GM12878 (cell line): ENCODE measurements around the gene PC. TPM values are rescaled to one million over a fixed set of nuclear protein-coding genes. Genes with fewer than 3 reads are reported as not detected.

Experiments
- ATAC-seq: fragments of 200-7000 bp; cut with Tn5 transposase; 3 replicates; pipeline ENCODE4 v1.9.1; 2020; ENCODE audit warnings: mild to moderate bottlenecking, moderate library complexity
- BruUV-seq: library from RNA; stranded (reverse); fragments of 400-500 nt; replicated peaks from 2 replicates; lab custom pipeline; 2021; lab: Mats Ljungman, UMichigan
- CTCF ChIA-PET: fragments of 300-600 bp; sonication (Branson Sonifier 250); formaldehyde crosslinking; extraction: SDS; loops from one replicate; lab custom pipeline; 2021; ENCODE audit warnings: inconsistent platforms; lab: Yijun Ruan, JAX
- POLR2A ChIA-PET: fragments of 350-600 bp; formaldehyde crosslinking; extraction: SDS; loops from one replicate; lab custom pipeline; 2021; ENCODE audit warnings: inconsistent platforms; lab: Charles Lee
- RAD21 ChIA-PET: fragments of 300-600 bp; sonication (Branson Sonifier 250); formaldehyde crosslinking; loops from one replicate; lab custom pipeline; 2023; ENCODE audit warnings: antibody characterized with exemption; ENCODE audit not compliant: unreplicated experiment; lab: Charles Lee
- SMC1A ChIA-PET: fragments of 300-600 bp; sonication (Branson Sonifier 250); formaldehyde crosslinking; loops from one replicate; lab custom pipeline; 2023; ENCODE audit not compliant: unreplicated experiment, uncharacterized antibody; lab: Charles Lee
- DNase-seq: peaks from one replicate; pipeline ENCODE4 v3.0.0-alpha.2; 2011; ENCODE audit warnings: low read depth, low spot score
- FAIRE-seq: peaks from 3 replicates; lab custom pipeline; 2011; peaks lifted over from hg19 to GRCh38; lab: Jason Lieb, UNC
- H2AFZ ChIP-seq: 2 replicates; pipeline ENCODE4 v1.6.0; 2011; ENCODE audit warnings: low read depth, low read length, control low read depth; ENCODE audit not compliant: control insufficient read depth
- H3K27ac ChIP-seq: 2 replicates; pipeline ENCODE4 v1.5.1; 2011; ENCODE audit warnings: control low read depth; ENCODE audit not compliant: control insufficient read depth, insufficient read depth
- H3K27me3 ChIP-seq, 2 experiments: replicated peaks in 1 of 2; 2 replicates each; pipeline versions ENCODE4 v1.6.0 to v1.6.1; 2011; ENCODE audit warnings: low read length in 1 of 2; ENCODE audit not compliant: control insufficient read depth in 2 of 2, insufficient read depth in 2 of 2
- H3K36me3 ChIP-seq, 2 experiments: 2 replicates each; pipeline ENCODE4 v1.5.1; 2011; ENCODE audit warnings: low read length in 1 of 2; ENCODE audit not compliant: control insufficient read depth in 2 of 2, insufficient read depth in 2 of 2
- H3K4me1 ChIP-seq: 2 replicates; pipeline ENCODE4 v1.6.1; 2011; ENCODE audit warnings: mild to moderate bottlenecking, low read length, moderate library complexity, mixed read lengths; ENCODE audit not compliant: control insufficient read depth, insufficient read depth
- H3K4me2 ChIP-seq: 2 replicates; pipeline ENCODE4 v1.6.0; 2011; ENCODE audit warnings: control low read depth; ENCODE audit not compliant: control insufficient read depth, insufficient read depth
- H3K4me3 ChIP-seq: fragments of 200-600 bp; sonication (generic); 2 replicates; pipeline ENCODE4 v1.5.1; 2016
- H3K79me2 ChIP-seq: 2 replicates; pipeline ENCODE4 v1.6.0; 2011; ENCODE audit warnings: low read length; ENCODE audit not compliant: control insufficient read depth, insufficient read depth
- H3K9ac ChIP-seq: 2 replicates; pipeline ENCODE4 v1.8.0; 2011; ENCODE audit warnings: low read length, control low read depth, mixed read lengths; ENCODE audit not compliant: control insufficient read depth, insufficient read depth
- H3K9me3 ChIP-seq: replicated peaks from 3 replicates; pipeline ENCODE4 v1.5.1; 2011; ENCODE audit warnings: mild to moderate bottlenecking, low read length; ENCODE audit not compliant: control insufficient read depth, insufficient read depth
- H4K20me1 ChIP-seq: 2 replicates; pipeline ENCODE4 v1.6.0; 2011; ENCODE audit not compliant: control insufficient read depth, insufficient read depth
- BCL3 ChIP-seq: IDR thresholded peaks from 2 replicates; pipeline ENCODE4 v1.6.1; 2011; ENCODE audit warnings: borderline replicate concordance, low read depth, mild to moderate bottlenecking, moderate library complexity, low read length; ENCODE audit not compliant: insufficient read depth, poor library complexity, severe bottlenecking
- CTCF ChIP-seq, 3 experiments: IDR thresholded peaks in 2 of 3; conservative IDR thresholded peaks in 1 of 3; 2 replicates each; pipeline ENCODE4 v1.5.1; 2011; ENCODE audit warnings: low read depth in 3 of 3, low read length in 3 of 3, mild to moderate bottlenecking in 3 of 3, control low read depth in 2 of 3, moderate library complexity in 2 of 3, inconsistent platforms in 1 of 3, mixed read lengths in 1 of 3; ENCODE audit not compliant: control insufficient read depth in 2 of 3, insufficient read depth in 1 of 3; ENCODE audit errors: extremely low read depth in 1 of 3
- KAT2A ChIP-seq: conservative IDR thresholded peaks from 2 replicates; pipeline ENCODE4 v1.6.1; 2011; ENCODE audit warnings: low read depth, low read length; ENCODE audit not compliant: control insufficient read depth
- NKRF ChIP-seq: fragments of 450-650 bp; conservative IDR thresholded peaks from 2 replicates; pipeline ENCODE4 v1.6.1; 2017; ENCODE audit warnings: mild to moderate bottlenecking, moderate library complexity
- RBBP5 ChIP-seq: fragments of 200-600 bp; sonication (generic); conservative IDR thresholded peaks from 2 replicates; pipeline ENCODE4 v1.6.1; 2016
- SIN3A ChIP-seq: IDR thresholded peaks from 2 replicates; pipeline ENCODE4 v1.6.1; 2012; ENCODE audit warnings: low read depth, low read length, improper control_type of control experiment
- SMAD5 ChIP-seq: IDR thresholded peaks from 2 replicates; pipeline ENCODE4 v1.6.1; 2016; ENCODE audit warnings: antibody characterized with exemption, low read depth
- TCF3 ChIP-seq: IDR thresholded peaks from 2 replicates; pipeline ENCODE4 v1.6.1; 2012; ENCODE audit warnings: low read depth, mild to moderate bottlenecking, low read length, borderline replicate concordance; ENCODE audit not compliant: insufficient read depth
- USF1 ChIP-seq: IDR thresholded peaks from 2 replicates; pipeline ENCODE4 v1.6.1; 2011; ENCODE audit warnings: borderline replicate concordance, low read depth, mild to moderate bottlenecking, moderate library complexity, mixed read lengths, low read length; ENCODE audit not compliant: insufficient read depth; ENCODE audit errors: extremely low read length
- YBX1 ChIP-seq: fragments of 450-650 bp; IDR thresholded peaks from 2 replicates; pipeline ENCODE4 v1.6.1; 2016; ENCODE audit warnings: antibody characterized with exemption
- ZNF24 ChIP-seq: fragments of 450-650 bp; IDR thresholded peaks from 2 replicates; pipeline ENCODE4 v1.6.1; 2017; ENCODE audit warnings: antibody characterized with exemption, mild to moderate bottlenecking
- WGBS: methylation state at CpG from one replicate; pipeline ENCODE4 v1.1.6; 2016; ENCODE audit warnings: low lambda C conversion rate; ENCODE audit not compliant: insufficient replicate concordance, insufficient coverage; ENCODE audit errors: missing lambda C conversion rate; 5-methylcytosine and 5-hydroxymethylcytosine counted together
- in situ Hi-C: fragments of 300-500 bp; cut with MboI; formaldehyde crosslinking; loops from 9 replicates; pipeline ENCODE4 v1.14.3; 2018; ENCODE audit warnings: mixed read lengths
- intact Hi-C: fragments of 100-400 bp; cut with micrococcal nuclease; formaldehyde crosslinking; loops from one replicate; pipeline ENCODE4 v1.14.2; 2022; ENCODE audit not compliant: unreplicated experiment
- polyA plus RNA-seq, 11 experiments: library from polyadenylated mRNA; depleted of rRNA in 4 of 11; unstranded in 6 of 11; stranded (reverse) in 5 of 11; fragments of >200 nt; fragmentation: Nextera tagmentation in 4 of 11; fragmentation: Illumina TruSeq in 1 of 11; extraction: Ambion mirVana in 4 of 11; extraction: Trizol in 1 of 11; gene quantifications; 1 replicate in 1 of 11; 2 replicates in 10 of 11; pipeline versions ENCODE4 v1.2.1 to v1.2.3, GENCODE V29; 2011 to 2016; ENCODE audit warnings: inconsistent platforms in 2 of 11, missing spikeins in 2 of 11, low read depth in 1 of 11
- total RNA-seq, 4 experiments: library from RNA; depleted of rRNA in 3 of 4; stranded (reverse); fragments of >200 nt in 3 of 4; fragmentation: Illumina TruSeq in 1 of 4; extraction: Trizol in 1 of 4; gene quantifications; 2 replicates each; pipeline versions ENCODE4 v1.2.1 to v1.2.3, GENCODE V29; 2013 to 2021

The PC gene
- total and polyA plus RNA-seq, 10 of the 15 experiments (the other 5 are each of a cell fraction or from before 2014, with no cell fraction given): 0.22 to 10.3 (median 4.5) TPM

GRCh38 chr11:66966351-66966750, 8.2 kb upstream of the PC start:
- POLR2A ChIA-PET: no interaction called here
- WGBS: 34% methylated on average over 5 of the region's 5 CpGs
- SMC1A ChIA-PET: no interaction called here

GRCh38 chr11:66964495-66964894, 6.3 kb upstream of the PC start:
- ChIA-PET CTCF (no interaction called here), POLR2A (interaction anchor here (0.6 kb wide), 1 partner anchor 263 kb away, joined by 6 read pairs; no protein-coding TSS in a partner anchor)
- BruUV-seq: no TSS peak
- TF ChIP-seq SMAD5 (no peak), SIN3A (no peak), NKRF (no peak), KAT2A (no peak), RBBP5 (no peak), BCL3 (no peak), CTCF (IDR thresholded peaks at IDR 0.05 in 2 of 3, conservative IDR thresholded peaks at IDR 0.05 in 1 of 3; ENCODE audit: control insufficient read depth in 2 of 3, extremely low read depth in 1 of 3, insufficient read depth in 1 of 3, low read depth in 3 of 3, low read length in 3 of 3) (no peak), YBX1 (no peak)

More at GRCh38 chr11:66966351-66966750, 8.2 kb upstream of the PC start:
- Histone ChIP-seq H3K27me3 (no peaks in the 10 kb centered on the region), H3K4me3 (no peak overlapping the region), H3K27ac (no peak overlapping the region), H3K4me2 (no peak overlapping the region), H3K9me3 (no peaks in the 10 kb centered on the region), H4K20me1 (no peaks in the 10 kb centered on the region), H3K79me2 (no peaks in the 10 kb centered on the region), H3K9ac (no peak overlapping the region), H2AFZ (no peak overlapping the region), H3K4me1 (no peaks in the 10 kb centered on the region)
- no peak for FAIRE-seq
- no TSS peak for BruUV-seq
- no peak for ATAC-seq
- DNase-seq: no peak
- ChIA-PET CTCF (interaction anchor here (1.0 kb wide), 1 partner anchor 9 kb away, joined by 3 read pairs; the partner anchor contains the start of gene C11orf86), RAD21 (no interaction called here)
- in situ Hi-C loops: no loop called here
- TF ChIP-seq ZNF24 (no peak), USF1 (no peak), TCF3 (no peak)
- TF ChIP-seq, all 136 proteins: peak for 0
- intact Hi-C loops: no loop called here
- no peaks in the 10 kb centered on the region for H3K36me3 ChIP-seq

More at GRCh38 chr11:66964495-66964894, 6.3 kb upstream of the PC start:
- Histone ChIP-seq H3K27me3 (no peaks in the 10 kb centered on the region), H3K4me3 (no peak overlapping the region), H3K9me3 (no peaks in the 10 kb centered on the region; the same call in 2 of the 3 replicates), H3K4me2 (no peak overlapping the region), H4K20me1 (no peaks in the 10 kb centered on the region), H3K79me2 (no peaks in the 10 kb centered on the region), H3K36me3 (no peaks in the 10 kb centered on the region), H3K9ac (no peak overlapping the region), H3K27ac (no peak overlapping the region), H2AFZ (no peak overlapping the region), H3K4me1 (no peaks in the 10 kb centered on the region)
- in situ Hi-C loops (no loop called here), intact Hi-C loops (no loop called here)
- RAD21 ChIA-PET: no interaction called here
- DNase-seq: no peak
- SMC1A ChIA-PET: no interaction called here
- ATAC-seq: no peak
- WGBS: 20% methylated on average over 3 of the region's 3 CpGs
- no peak for FAIRE-seq
